Fibroblast of mammary gland (primary cell): ENCODE data around the gene EIF4A3.

Experiments used
- DNase-seq: peaks from one replicate; pipeline ENCODE4 v3.0.0-alpha.2; 2010; ENCODE audit warnings: low read depth
- H3K4me3 ChIP-seq: 2 replicates; pipeline ENCODE4 v1.5.1; 2011; ENCODE audit warnings: low read depth, mild to moderate bottlenecking, low read length, moderate library complexity; ENCODE audit not compliant: control insufficient read depth
- TF ChIP-seq, protein P1 (sequence below): conservative IDR thresholded peaks from 2 replicates; pipeline ENCODE4 v1.5.1; 2011; ENCODE audit warnings: low read depth, low read length, inconsistent platforms; ENCODE audit not compliant: control insufficient read depth, insufficient read depth

EIF4A3 gene

DNA sequence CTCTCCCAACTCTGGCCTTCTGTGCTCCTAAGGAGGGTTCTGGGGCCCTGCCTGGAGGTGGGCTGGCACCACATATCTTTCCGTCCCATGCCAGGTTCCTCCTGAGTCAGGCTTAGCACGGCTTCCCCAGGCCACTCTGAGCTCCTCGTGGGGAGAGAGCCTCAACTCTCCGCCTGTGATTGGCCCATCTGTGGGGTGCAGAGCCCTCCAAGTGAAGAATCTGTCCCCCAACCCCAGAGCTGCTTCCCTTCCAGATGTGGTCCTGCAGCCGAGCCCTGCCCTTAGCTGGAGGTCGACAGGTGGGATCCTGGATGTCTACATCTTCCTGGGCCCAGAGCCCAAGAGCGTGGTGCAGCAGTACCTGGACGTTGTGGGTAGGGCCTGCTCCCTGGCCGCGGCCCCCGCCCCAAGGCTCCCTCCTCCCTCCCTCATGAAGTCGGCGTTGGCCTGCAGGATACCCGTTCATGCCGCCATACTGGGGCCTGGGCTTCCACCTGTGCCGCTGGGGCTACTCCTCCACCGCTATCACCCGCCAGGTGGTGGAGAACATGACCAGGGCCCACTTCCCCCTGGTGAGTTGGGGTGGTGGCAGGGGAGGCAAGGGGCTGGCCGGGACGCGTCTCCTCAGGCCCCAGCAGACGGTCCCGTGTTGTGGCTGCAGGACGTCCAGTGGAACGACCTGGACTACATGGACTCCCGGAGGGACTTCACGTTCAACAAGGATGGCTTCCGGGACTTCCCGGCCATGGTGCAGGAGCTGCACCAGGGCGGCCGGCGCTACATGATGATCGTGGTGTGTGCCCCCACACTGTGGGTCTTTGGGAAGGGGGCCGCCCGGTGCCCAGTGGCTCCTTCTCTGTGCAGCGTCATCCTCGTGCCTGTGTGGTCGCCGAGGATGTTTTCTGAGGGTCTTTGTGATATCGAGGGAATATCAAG lies 38.6 kb downstream of the EIF4A3 start:
- no peak for DNase-seq
- H3K4me3 ChIP-seq: no peak overlapping the region
- TF ChIP-seq, protein P1, sequence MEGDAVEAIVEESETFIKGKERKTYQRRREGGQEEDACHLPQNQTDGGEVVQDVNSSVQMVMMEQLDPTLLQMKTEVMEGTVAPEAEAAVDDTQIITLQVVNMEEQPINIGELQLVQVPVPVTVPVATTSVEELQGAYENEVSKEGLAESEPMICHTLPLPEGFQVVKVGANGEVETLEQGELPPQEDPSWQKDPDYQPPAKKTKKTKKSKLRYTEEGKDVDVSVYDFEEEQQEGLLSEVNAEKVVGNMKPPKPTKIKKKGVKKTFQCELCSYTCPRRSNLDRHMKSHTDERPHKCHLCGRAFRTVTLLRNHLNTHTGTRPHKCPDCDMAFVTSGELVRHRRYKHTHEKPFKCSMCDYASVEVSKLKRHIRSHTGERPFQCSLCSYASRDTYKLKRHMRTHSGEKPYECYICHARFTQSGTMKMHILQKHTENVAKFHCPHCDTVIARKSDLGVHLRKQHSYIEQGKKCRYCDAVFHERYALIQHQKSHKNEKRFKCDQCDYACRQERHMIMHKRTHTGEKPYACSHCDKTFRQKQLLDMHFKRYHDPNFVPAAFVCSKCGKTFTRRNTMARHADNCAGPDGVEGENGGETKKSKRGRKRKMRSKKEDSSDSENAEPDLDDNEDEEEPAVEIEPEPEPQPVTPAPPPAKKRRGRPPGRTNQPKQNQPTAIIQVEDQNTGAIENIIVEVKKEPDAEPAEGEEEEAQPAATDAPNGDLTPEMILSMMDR: no peak

DNA sequence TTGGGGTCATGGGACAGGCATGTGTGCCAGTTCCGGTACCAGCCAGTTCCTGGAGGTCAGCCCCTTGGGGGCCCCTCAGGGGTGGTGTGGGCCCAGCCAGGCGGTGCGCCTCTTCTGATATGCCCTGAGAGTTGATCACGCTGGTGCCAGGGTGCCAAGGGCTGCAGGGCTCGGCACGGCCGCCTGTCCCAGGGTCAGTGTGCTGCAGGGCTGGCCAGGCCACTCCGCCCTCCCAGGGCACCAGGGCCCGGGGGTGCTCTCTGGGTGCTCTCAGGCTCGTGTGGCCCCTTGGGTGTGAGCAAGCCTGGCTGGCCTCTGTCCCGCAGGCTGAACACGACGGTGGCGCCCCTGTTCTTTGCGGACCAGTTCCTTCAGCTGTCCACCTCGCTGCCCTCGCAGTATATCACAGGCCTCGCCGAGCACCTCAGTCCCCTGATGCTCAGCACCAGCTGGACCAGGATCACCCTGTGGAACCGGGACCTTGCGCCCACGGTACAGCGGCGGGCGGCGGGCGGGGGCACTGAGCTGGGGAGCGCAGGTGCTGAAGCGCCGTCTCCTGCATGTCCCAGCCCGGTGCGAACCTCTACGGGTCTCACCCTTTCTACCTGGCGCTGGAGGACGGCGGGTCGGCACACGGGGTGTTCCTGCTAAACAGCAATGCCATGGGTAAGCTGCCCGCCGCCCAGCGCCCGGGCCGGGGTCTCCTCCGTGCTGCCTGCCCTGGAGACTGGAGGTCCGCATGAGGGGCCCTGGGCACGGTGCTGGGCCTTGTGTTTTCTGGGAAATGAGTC lies 39.5 kb downstream of the EIF4A3 start:
- DNase-seq: no peak
- no peak overlapping the region for H3K4me3 ChIP-seq

DNA sequence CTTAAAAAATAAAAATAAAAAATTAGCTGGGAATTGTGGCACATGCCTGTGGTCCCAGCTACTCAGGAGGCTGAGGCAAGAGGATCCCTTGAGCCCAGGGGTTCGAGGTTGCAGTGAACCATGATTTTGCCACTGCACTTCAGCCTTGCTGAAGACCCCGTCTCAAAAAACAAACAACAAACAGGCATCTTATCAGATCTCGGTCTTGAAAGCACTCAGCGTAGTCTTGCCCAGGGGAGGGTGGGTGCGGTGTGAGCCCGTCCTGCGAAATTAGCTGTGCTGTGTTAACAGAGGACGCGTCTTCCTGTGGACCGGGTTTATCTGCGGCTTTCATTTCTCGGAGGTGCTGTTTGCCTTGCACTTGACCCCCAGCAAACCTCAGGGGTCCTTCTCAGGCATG lies 40.2 kb downstream of the EIF4A3 start:
- no peak for DNase-seq
- no peak overlapping the region for H3K4me3 ChIP-seq

More for the DNA sequence above, 39.5 kb downstream of the EIF4A3 start:
- TF ChIP-seq, protein P1: no peak

DNA sequence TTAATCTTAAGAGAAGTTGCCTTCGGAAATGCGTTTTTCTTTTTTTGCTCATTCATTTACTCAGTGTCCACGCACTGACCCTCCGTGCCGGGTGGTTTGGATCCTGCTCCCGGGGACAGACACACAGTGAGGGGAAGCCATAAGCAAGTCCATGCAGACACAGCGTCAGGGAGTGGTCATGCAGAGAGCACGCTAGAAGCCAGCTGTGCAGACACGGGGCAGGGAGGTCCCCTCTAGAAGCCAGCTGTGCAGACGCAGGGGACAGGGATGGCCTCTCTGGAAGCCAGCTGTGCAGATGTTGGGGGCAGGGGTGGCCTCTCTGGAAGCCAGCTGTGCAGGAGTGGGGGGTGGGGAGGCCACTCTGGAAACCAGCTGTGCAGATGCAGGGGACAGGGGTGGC lies 40.8 kb downstream of the EIF4A3 start:
- no peak overlapping the region for H3K4me3 ChIP-seq
- TF ChIP-seq, protein P1: no peak
- no peak for DNase-seq

More for the DNA sequence above, 40.2 kb downstream of the EIF4A3 start:
- TF ChIP-seq, protein P1: no peak

DNA sequence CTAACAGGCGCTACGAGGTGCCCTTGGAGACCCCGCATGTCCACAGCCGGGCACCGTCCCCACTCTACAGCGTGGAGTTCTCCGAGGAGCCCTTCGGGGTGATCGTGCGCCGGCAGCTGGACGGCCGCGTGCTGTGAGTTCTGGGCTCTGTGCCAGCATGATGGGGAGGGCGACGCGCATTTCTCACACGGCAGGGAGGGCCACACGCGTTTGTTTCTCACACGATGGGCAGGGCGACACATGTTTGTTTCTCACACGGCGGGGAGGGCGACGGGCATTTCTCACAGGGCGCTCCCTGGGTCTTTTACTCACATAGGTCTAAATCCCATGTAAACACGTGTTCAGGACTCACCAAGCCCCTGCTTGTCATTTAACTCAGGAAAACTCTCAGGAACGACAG lies 41.2 kb downstream of the EIF4A3 start:
- no peak overlapping the region for H3K4me3 ChIP-seq
- TF ChIP-seq, protein P1: no peak
- no peak for DNase-seq

DNA sequence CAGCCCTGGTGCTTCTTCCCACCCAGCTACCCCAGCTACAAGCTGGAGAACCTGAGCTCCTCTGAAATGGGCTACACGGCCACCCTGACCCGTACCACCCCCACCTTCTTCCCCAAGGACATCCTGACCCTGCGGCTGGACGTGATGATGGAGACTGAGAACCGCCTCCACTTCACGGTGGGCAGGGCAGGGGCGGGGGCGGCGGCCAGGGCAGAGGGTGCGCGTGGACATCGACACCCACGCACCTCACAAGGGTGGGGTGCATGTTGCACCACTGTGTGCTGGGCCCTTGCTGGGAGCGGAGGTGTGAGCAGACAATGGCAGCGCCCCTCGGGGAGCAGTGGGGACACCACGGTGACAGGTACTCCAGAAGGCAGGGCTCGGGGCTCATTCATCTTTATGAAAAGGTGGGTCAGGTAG lies 42.0 kb downstream of the EIF4A3 start:
- DNase-seq: no peak
- TF ChIP-seq, protein P1: no peak
- H3K4me3 ChIP-seq: no peak overlapping the region
